ENCODE data around the gene MYCN. TPM values are rescaled to one million over a fixed set of nuclear protein-coding genes. Genes with fewer than 3 reads are reported as not detected.
"Not testable (repeated sequence)": the region's sequence is repeated elsewhere in the genome, so short reads cannot be mapped to it uniquely, and the experiment has no call there.

Gene MYCN
- total RNA-seq, 6 experiments from 2014 or later, result 0.07 to 0.35 (median 0.23) TPM; not detected in 2

DNA sequence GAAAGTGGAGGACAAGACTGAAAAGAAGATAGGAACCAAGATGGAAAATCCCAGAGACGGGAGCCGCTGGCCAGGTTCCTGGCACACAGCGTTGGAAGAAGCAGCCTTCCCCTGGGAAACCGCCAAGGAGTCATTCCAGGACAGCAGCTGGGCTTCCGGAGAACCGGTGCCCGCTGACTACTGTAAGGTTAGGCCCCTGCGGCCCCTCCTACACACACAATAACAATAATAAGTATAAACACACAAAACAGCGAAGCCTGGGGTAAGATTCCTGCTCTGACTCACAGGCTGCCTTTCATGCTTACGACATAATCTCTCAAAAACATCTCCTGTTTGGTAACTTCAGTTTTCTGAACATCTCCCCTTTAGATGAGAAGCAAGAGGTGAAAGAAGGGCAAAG, 28.1 kb upstream of the MYCN start:
- no peak overlapping the region for H3K27ac ChIP-seq
- H3K27me3 ChIP-seq, result no peaks in the 10 kb centered on the region
- H3K4me1 ChIP-seq, result no peaks in the 10 kb centered on the region
- H3K36me3 ChIP-seq, result no peaks in the 10 kb centered on the region
- TF ChIP-seq, protein P1, sequence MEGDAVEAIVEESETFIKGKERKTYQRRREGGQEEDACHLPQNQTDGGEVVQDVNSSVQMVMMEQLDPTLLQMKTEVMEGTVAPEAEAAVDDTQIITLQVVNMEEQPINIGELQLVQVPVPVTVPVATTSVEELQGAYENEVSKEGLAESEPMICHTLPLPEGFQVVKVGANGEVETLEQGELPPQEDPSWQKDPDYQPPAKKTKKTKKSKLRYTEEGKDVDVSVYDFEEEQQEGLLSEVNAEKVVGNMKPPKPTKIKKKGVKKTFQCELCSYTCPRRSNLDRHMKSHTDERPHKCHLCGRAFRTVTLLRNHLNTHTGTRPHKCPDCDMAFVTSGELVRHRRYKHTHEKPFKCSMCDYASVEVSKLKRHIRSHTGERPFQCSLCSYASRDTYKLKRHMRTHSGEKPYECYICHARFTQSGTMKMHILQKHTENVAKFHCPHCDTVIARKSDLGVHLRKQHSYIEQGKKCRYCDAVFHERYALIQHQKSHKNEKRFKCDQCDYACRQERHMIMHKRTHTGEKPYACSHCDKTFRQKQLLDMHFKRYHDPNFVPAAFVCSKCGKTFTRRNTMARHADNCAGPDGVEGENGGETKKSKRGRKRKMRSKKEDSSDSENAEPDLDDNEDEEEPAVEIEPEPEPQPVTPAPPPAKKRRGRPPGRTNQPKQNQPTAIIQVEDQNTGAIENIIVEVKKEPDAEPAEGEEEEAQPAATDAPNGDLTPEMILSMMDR (IDR thresholded peaks at IDR 0.05), result no peak
- TF ChIP-seq POLR2A (IDR thresholded peaks at IDR 0.05), result no peak
- DNase-seq, result peak in 2 of 3 donors; percentile 34 to 49
- intact Hi-C loops (cut with DNase I), result no loop called here
- 34% methylated on average over 8 of the region's 10 CpGs for WGBS (ENCODE audit: insufficient coverage, low coverage, low lambda C conversion rate, missing lambda C conversion rate)
- peak in 3 of 4 donors; percentile 64 to 74 (median 67) for ATAC-seq
- no peak overlapping the region for H3K4me3 ChIP-seq
- no peaks in the 10 kb centered on the region for H3K9me3 ChIP-seq

DNA sequence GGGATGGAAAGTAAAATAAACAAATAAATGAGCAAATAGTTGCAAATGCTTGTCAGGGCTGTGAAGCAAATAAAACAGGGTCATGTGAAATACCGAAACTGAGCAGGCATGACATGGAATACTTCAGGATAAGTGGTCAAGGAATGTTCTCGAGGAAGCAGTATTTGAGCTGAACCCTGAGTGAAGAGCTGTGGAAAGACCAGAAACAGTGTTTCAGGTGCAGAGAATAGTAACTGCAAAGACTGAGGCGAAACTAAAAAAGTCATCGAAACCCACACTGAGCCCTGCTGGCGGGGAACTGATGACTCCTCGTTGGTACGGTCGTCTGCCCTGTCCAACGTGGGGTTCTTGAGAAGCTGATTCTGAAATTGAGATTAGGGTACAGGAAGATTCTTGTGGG, 27.2 kb upstream of the MYCN start:
- WGBS (ENCODE audit: insufficient coverage, low coverage, low lambda C conversion rate, missing lambda C conversion rate), result 78% methylated on average over 9 of the region's 9 CpGs
- no peak overlapping the region for H3K27ac ChIP-seq
- no peaks in the 10 kb centered on the region for H3K27me3 ChIP-seq
- no peak overlapping the region for H3K4me3 ChIP-seq
- no peaks in the 10 kb centered on the region for H3K4me1 ChIP-seq
- H3K36me3 ChIP-seq, result no peaks in the 10 kb centered on the region
- TF ChIP-seq, protein P1 (IDR thresholded peaks at IDR 0.05), result no peak
- TF ChIP-seq POLR2A (IDR thresholded peaks at IDR 0.05), result no peak
- intact Hi-C loops (cut with DNase I), result no loop called here
- H3K9me3 ChIP-seq, result no peaks in the 10 kb centered on the region
- DNase-seq, result no peak
- ATAC-seq, result peak in 1 of 4 donors; percentile 39

DNA sequence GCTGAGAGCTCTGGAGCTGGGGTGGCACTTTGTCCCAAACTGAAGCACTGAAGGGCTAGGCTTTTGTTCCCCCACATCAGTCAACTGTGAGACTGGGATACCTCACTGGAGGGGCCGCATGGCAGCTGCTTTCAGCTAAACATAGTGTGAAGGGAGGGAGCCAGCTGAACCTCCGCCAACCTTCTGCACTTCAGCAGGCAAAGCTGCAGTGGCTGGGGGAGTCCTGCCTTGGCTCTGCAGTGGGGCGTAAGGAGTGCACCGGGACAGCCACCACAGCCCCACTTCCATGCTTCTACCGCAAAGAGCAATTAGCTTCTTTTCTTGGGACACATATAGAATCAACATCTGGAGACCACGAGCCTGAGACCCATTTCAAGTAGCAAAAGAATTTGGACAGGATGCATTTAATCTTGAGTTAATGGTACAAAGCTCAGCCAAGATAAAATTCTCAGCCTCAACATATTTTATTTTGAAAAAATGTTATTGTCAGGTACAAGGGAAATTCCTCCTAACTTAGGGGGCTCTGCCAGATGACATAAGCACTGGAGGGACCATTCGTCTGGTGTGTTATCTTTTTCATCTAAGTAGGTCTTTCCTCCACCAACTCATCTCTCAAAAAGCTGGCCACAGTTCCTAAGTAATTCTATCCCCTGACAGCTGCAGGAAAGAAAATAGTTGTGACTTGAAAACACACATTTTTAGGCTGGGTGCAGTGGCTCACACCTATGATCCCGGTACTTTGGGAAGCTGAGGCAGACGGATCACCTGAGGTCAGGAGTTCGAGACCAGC, 25.6 kb upstream of the MYCN start:
- H3K27ac ChIP-seq, result no peak overlapping the region
- no peak overlapping the region for H3K4me3 ChIP-seq
- no peaks in the 10 kb centered on the region for H3K4me1 ChIP-seq
- 69% methylated on average over 10 of the region's 10 CpGs for WGBS (ENCODE audit: insufficient coverage, low coverage, low lambda C conversion rate, missing lambda C conversion rate)
- no peaks in the 10 kb centered on the region for H3K9me3 ChIP-seq
- no peaks in the 10 kb centered on the region for H3K27me3 ChIP-seq
- ATAC-seq, result no peak
- no peaks in the 10 kb centered on the region for H3K36me3 ChIP-seq
- DNase-seq, result no peak
- intact Hi-C loops (cut with DNase I), result no loop called here
- TF ChIP-seq POLR2A (IDR thresholded peaks at IDR 0.05), result no peak
- TF ChIP-seq, protein P1 (IDR thresholded peaks at IDR 0.05), result no peak

DNA sequence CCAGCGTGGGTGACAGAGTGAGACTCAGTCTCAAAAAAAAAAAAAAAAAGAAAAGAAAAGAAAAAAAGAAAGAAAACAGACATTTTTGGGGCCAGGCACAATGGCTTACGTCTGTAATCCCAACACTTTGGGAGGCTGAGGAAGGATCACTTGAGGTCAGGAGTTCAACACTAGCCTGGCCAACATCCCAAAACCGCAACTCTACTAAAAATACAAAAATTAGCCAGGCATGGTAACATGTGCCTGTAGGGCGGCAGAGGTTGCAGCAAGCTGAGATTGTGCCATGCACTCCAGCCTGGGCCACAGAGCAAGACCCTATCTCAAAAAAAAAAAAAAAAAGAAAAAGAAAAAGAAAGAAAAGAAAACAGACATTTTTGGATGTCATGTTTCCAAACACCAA, 24.8 kb upstream of the MYCN start:
- 47% methylated on average over 4 of the region's 4 CpGs for WGBS (ENCODE audit: insufficient coverage, low coverage, low lambda C conversion rate, missing lambda C conversion rate)
- H3K4me1 ChIP-seq; H3K27ac ChIP-seq; DNase-seq; intact Hi-C loops (cut with DNase I); H3K36me3 ChIP-seq; H3K27me3 ChIP-seq; H3K4me3 ChIP-seq; H3K9me3 ChIP-seq; ATAC-seq: not testable (repeated sequence)

DNA sequence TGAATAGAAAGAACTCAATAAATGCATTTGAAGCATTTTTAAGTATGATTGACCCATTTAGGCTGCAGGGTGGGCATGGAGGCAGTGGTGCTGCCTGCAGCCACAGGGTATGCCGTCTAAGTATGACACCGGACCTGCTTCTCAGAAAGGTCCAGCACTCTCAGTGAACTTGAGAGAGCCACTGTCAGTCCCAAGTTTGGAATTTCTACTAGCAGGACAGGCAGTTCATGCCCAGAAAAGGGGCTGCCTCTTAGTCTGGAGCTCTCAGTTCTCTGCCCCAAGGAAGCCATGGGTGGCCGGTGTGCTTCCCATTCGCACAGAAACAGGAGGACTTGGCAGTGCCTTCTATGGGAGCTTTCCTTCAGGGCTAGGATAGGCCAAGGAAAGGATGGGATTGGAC, 24.0 kb upstream of the MYCN start:
- Histone ChIP-seq H3K27me3 (no peaks in the 10 kb centered on the region), H3K4me3 (no peak overlapping the region), H3K9me3 (no peaks in the 10 kb centered on the region), H3K4me1 (no peaks in the 10 kb centered on the region), H3K27ac (no peak overlapping the region), H3K36me3 (no peaks in the 10 kb centered on the region)
- TF ChIP-seq POLR2A (IDR thresholded peaks at IDR 0.05), result no peak
- TF ChIP-seq, protein P1 (IDR thresholded peaks at IDR 0.05), result no peak
- 71% methylated on average over 1 of the region's 4 CpGs for WGBS (ENCODE audit: insufficient coverage, low coverage, low lambda C conversion rate, missing lambda C conversion rate)
- no peak for ATAC-seq
- no peak for DNase-seq
- intact Hi-C loops (cut with DNase I), result no loop called here
